HG03045 (cell line): ENCODE results near the gene PEBP1.

Experiments used
- ATAC-seq: cut with Tn5 transposase; IDR thresholded peaks from one replicate; pipeline ENCODE4 v1.9.1; 2021; ENCODE audit warnings: mild to moderate bottlenecking, moderate library complexity; ENCODE audit not compliant: unreplicated experiment

Gene PEBP1

GRCh38 chr12:118190266-118190665 is 54.3 kb downstream of the PEBP1 start:
- ATAC-seq, result no peak

GRCh38 chr12:118193477-118193876 is 57.6 kb downstream of the PEBP1 start:
- no peak for ATAC-seq

- ATAC-seq, result no peak
Measured at GRCh38 chr12:118193958-118194357, 58.0 kb downstream of the PEBP1 start.
